Sigmoid colon (tissue), 7 donors: ENCODE results near the gene H3-3A. TPM values are rescaled to one million over a fixed set of nuclear protein-coding genes. Genes with fewer than 3 reads are reported as not detected.

ENCODE experiments used
- DNase-seq: peaks from one replicate; pipeline ENCODE4 v3.0.0-alpha.2; 2019
- H3K27ac ChIP-seq, 4 donors: fragments of 200-600 bp; sonication (generic); one replicate each; pipeline ENCODE4 v1.5.1; 2016 to 2019; ENCODE audit warnings: mild to moderate bottlenecking in 1 of 4
- H3K27me3 ChIP-seq, 3 donors: fragments of 200-600 bp; sonication (generic); one replicate each; pipeline ENCODE4 v1.5.1; 2019; ENCODE audit warnings: mild to moderate bottlenecking in 1 of 3
- H3K36me3 ChIP-seq, 4 donors: fragments of 200-600 bp; sonication (generic); one replicate each; pipeline ENCODE4 v1.5.1; 2016 to 2019
- H3K4me1 ChIP-seq, 4 donors: fragments of 200-600 bp; sonication (generic); one replicate each; pipeline ENCODE4 v1.5.1; 2017 to 2019
- H3K4me3 ChIP-seq, 4 donors: fragments of 200-600 bp; sonication (generic); one replicate each; pipeline ENCODE4 v1.5.1; 2017 to 2019; ENCODE audit warnings: mild to moderate bottlenecking in 2 of 4, moderate library complexity in 1 of 4
- H3K9me3 ChIP-seq, 4 donors: fragments of 200-600 bp in 3 of 4; sonication (generic) in 3 of 4; one replicate each; pipeline versions ENCODE4 v1.5.1 to v1.6.1; 2013 to 2019
- EP300 ChIP-seq, 4 donors: sonication (generic); formaldehyde crosslinking; IDR thresholded peaks; one replicate each; pipeline ENCODE4 v1.6.1; 2017; ENCODE audit warnings: antibody characterized with exemption in 4 of 4
- POLR2A ChIP-seq, 2 donors: fragments of 450-650 bp; IDR thresholded peaks; one replicate each; pipeline ENCODE4 v1.6.1; 2016; ENCODE audit warnings: antibody characterized with exemption in 2 of 2, mild to moderate bottlenecking in 2 of 2, moderate library complexity in 2 of 2
- POLR2AphosphoS5 ChIP-seq, 4 donors: sonication (generic); formaldehyde crosslinking; IDR thresholded peaks; one replicate each; pipeline ENCODE4 v1.6.1; 2017; ENCODE audit warnings: antibody characterized with exemption in 4 of 4
- WGBS, 2 donors: extraction: QIAGEN DNeasy Blood & Tissue Kit; methylation state at CpG; one replicate each; pipeline ENCODE4 v1.1.7; 2013; 5-methylcytosine and 5-hydroxymethylcytosine counted together
- intact Hi-C: fragments of 100-400 bp; cut with DNase I; formaldehyde crosslinking; loops from one replicate; pipeline ENCODE4 v1.15.1; 2023
- polyA plus RNA-seq, 3 donors: library from polyadenylated mRNA; stranded (reverse); fragments of 200-250 nt; gene quantifications; one replicate each; pipeline ENCODE4 v1.2.3, GENCODE V29; 2013
- total RNA-seq, 4 donors: library from RNA; depleted of rRNA; stranded (reverse); fragments of >200 nt; gene quantifications; one replicate each; pipeline ENCODE4 v1.1.0, GENCODE V29; 2016
- TF ChIP-seq, protein P1 (sequence below), 4 experiments: fragments of 450-650 bp in 3 of 4; fragments of 200-600 bp in 1 of 4; IDR thresholded peaks; one replicate each; pipeline ENCODE4 v1.5.1; 2016 to 2019; ENCODE audit warnings: antibody characterized with exemption in 4 of 4, mild to moderate bottlenecking in 3 of 4, moderate library complexity in 2 of 4
- donor health status: healthy with polysubstance abuse.
- donor health status: Bipolar disorder and iron deficiency.
- donor health status: healthy.

H3-3A gene
- total and polyA plus RNA-seq, 7 donors, result 320 to 2,184 (median 452) TPM

DNA sequence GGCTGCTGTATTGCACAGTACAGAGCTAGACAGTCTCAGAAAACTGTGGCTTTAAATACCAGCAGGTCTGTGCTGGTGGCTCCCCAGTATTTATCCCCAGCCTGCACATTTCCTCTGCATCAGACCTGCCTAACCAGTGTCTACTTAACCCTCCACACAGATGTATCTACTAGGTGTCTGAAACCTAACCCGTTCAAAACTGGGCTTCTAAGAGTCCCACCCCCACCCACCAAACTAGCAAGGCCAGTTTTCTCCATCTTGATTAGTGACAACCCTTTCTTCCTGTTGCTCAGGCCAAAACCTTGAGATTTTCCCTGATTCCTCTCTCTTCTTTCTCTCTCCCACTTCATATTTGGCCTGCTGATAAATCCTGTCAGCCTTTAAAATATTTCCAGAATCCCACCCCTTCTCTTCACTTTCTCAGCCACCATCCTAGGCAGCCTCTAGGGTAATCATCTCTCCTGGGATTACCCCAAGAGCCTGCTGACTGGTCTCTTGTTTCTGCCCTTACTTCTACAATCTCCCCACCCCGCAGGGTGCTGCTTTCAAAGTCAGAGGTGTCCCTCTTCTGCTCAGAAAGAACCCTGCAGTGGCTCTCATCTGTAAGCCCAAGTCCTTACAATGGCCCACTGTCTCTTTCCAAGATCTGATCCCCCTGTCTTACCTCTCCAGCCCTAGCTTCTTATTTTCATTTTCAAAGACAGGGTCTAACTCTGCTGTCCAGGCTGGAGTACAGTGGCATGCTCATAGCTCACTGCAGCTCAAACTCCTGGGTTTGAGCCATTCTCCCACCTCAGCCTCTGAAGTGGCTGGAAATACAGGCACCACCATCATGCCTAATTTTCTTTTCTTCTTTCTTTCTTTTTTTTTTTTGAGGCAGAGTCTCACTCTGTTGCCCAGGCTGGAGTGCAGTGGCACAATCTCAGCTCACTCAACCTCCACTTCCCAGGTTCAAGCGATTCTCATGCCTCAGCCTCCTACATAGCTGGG, 45.2 kb downstream of the H3-3A start:
- Histone ChIP-seq H3K27me3 (no peaks in the 10 kb centered on the region), H3K4me1 (peaks cover 0 to 28% (median 20%) of the 10 kb centered on the region in 4 donors), H3K27ac (peak overlapping the region in 2 of 4 donors; percentile 99), H3K4me3 (no peak overlapping the region), H3K36me3 (no peaks in the 10 kb centered on the region), H3K9me3 (no peaks in the 10 kb centered on the region)
- intact Hi-C loops, result no loop called here
- no peak for DNase-seq
- 58 to 69% methylated on average over 3 of the region's 3 CpGs for WGBS, 2 donors
- TF ChIP-seq, protein P1, sequence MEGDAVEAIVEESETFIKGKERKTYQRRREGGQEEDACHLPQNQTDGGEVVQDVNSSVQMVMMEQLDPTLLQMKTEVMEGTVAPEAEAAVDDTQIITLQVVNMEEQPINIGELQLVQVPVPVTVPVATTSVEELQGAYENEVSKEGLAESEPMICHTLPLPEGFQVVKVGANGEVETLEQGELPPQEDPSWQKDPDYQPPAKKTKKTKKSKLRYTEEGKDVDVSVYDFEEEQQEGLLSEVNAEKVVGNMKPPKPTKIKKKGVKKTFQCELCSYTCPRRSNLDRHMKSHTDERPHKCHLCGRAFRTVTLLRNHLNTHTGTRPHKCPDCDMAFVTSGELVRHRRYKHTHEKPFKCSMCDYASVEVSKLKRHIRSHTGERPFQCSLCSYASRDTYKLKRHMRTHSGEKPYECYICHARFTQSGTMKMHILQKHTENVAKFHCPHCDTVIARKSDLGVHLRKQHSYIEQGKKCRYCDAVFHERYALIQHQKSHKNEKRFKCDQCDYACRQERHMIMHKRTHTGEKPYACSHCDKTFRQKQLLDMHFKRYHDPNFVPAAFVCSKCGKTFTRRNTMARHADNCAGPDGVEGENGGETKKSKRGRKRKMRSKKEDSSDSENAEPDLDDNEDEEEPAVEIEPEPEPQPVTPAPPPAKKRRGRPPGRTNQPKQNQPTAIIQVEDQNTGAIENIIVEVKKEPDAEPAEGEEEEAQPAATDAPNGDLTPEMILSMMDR (IDR thresholded peaks at IDR 0.05), result no peak
- TF ChIP-seq POLR2A (IDR thresholded peaks at IDR 0.05) (no peak), EP300 (IDR thresholded peaks at IDR 0.05) (no peak), POLR2AphosphoS5 (IDR thresholded peaks at IDR 0.05) (no peak)

DNA sequence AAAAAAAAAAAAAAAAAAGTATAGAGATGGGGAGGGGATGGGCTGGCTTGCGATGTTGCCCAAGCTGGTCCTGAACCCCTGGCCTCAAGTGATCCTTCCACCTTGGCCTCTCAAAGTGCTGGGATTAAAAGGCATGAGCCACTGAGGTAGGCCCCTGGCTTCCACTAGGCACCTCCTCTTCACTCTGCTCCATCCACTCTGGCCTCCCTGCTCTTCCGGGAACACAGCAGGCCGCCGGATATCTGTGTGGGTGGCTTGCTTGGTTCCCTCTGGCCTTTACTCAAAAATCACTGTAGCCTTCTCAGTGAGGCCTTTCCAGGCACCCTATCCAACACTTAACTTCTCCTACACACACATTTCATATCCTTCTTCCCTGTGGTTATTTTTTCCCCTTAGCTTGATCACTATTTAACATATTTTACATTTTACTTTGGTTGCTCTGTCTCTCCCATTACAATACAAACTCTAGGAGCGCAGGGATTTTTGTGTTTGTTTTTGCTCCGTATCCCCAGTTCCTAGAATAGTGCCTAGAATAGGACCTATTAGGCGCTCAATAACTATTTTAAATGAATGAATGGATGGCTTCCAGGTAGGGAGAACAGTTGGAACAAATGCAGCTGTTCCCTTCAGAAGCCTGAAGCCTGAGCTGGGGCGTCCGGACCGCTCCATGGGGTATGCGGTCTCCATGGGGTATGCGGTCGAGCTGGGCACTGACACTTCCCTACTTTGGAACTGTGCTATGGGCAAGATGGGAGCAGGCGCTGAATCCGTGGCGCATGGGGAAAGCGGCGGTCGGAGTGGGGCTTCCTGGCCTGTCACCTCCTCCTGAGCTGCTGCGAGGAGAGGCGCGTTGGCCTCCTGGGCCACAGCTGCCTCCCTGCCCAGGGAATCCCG, 46.7 kb downstream of the H3-3A start:
- no peaks in the 10 kb centered on the region for H3K27me3 ChIP-seq
- 25 to 30% methylated on average over 23 of the region's 23 CpGs for WGBS, 2 donors
- no peaks in the 10 kb centered on the region for H3K9me3 ChIP-seq
- H3K4me3 ChIP-seq, result peak overlapping the region; percentile 50 to 91 (median 78)
- TF ChIP-seq POLR2A (IDR thresholded peaks at IDR 0.05), result no peak
- no peak for TF ChIP-seq EP300 (IDR thresholded peaks at IDR 0.05)
- TF ChIP-seq, protein P1 (IDR thresholded peaks at IDR 0.05), result no peak
- TF ChIP-seq POLR2AphosphoS5 (IDR thresholded peaks at IDR 0.05), result peak in 2 of 4 donors; percentile 7 to 33
- H3K27ac ChIP-seq, result peak overlapping the region; percentile 90 to 99 (median 98)
- intact Hi-C loops, result no loop called here
- H3K4me1 ChIP-seq, result peaks cover 0 to 28% (median 20%) of the 10 kb centered on the region in 4 donors
- no peaks in the 10 kb centered on the region for H3K36me3 ChIP-seq
- peak; percentile 74 for DNase-seq

DNA sequence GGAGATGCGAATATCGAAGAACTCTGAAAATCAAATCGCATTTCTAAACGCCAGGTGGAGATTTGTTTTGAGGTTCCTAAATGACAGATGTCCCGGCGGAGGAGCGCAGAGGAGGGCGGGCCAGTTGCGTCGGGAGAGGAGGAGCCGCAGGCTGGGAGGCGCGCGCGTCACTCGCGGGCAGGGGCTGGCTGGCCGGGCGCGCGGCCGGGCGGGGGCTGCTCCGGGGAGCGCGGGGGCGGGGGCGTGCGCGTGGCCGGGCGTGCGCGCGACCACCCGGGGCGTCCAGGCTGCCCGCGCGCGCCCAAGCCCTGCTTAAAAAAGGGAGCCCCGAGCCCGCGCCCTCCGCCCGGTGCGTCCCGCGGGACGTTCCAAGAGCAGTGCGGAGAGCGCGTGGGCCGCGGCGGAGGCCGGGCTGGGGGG, 47.3 kb downstream of the H3-3A start:
- Histone ChIP-seq H3K27me3 (no peaks in the 10 kb centered on the region), H3K4me3 (peak overlapping the region; percentile 50 to 91 (median 78)), H3K27ac (peak overlapping the region; percentile 90 to 99 (median 98)), H3K4me1 (peaks cover 0 to 28% (median 20%) of the 10 kb centered on the region in 4 donors), H3K36me3 (no peaks in the 10 kb centered on the region), H3K9me3 (no peaks in the 10 kb centered on the region)
- TF ChIP-seq EP300 (IDR thresholded peaks at IDR 0.05) (no peak), POLR2A (IDR thresholded peaks at IDR 0.05) (no peak), POLR2AphosphoS5 (IDR thresholded peaks at IDR 0.05) (peak; percentile 27 to 69 (median 36))
- TF ChIP-seq, protein P1 (IDR thresholded peaks at IDR 0.05), result peak in 1 of 4 experiments; percentile 20
- intact Hi-C loops, result loop anchor here (2.0 kb wide), 2 partner anchors 25 to 45 kb away; no protein-coding TSS in a partner anchor
- peak; percentile 94 for DNase-seq
- WGBS, 2 donors, result 1% methylated on average over 57 of the region's 57 CpGs

DNA sequence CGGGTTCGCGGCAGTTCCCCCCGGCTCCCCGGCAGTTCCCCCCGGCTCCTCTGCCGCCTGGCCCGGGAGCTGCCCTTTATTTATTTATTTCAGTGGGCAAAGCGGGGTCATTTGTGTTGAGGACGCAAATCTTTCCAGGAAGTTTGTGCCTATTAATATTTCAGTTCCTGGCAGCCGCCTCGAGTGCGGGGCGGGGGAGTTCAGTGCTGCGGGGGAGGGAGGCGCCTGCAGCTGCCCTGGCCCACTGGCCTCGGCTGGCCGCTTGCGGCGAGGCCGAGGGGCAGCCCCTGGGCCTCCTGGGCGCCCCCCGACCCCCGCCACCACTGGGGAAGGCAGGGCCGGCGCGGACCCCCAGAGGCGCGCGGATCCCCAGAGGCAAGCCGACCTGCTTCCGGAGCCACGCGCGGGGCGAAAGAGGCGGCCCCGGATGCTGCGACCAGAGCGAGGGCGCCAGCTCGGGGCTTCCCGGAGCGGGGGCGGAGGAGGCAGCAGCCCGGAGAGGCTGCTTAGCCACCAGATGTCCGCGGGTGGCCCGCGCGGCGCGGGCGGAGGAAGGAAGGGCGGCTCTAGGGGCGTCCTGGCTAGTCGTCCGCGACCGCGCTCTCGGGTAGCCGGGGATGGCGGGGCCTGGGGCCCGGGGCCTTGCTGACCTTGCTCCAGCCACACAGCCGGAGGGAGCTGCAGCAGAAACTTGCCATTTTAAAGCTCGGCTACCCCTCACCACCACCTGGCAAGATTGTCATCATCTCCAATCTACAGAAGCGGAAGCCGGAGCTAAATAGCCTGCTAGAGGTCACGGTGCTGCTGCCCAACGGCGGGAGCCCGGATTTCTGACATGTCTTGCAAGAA, 48.0 kb downstream of the H3-3A start:
- Histone ChIP-seq H3K27me3 (no peaks in the 10 kb centered on the region), H3K4me3 (peak overlapping the region; percentile 50 to 91 (median 78)), H3K27ac (peak overlapping the region; percentile 90 to 99 (median 98)), H3K9me3 (no peaks in the 10 kb centered on the region), H3K4me1 (peaks cover 0 to 28% (median 20%) of the 10 kb centered on the region in 4 donors), H3K36me3 (no peaks in the 10 kb centered on the region)
- TF ChIP-seq POLR2AphosphoS5 (IDR thresholded peaks at IDR 0.05) (peak in 3 of 4 donors; percentile 36 to 57 (median 46)), POLR2A (IDR thresholded peaks at IDR 0.05) (no peak)
- intact Hi-C loops, result loop anchor here (2.0 kb wide), 2 partner anchors 26 to 46 kb away; no protein-coding TSS in a partner anchor
- peak; percentile 78 for DNase-seq
- WGBS, 2 donors, result 0 to 1% methylated on average over 73 of the region's 73 CpGs
